Inflammatory macrophage treated with lipopolysaccharide for 4 hours (primary cell): Measurements from ENCODE around the gene COL5A2.

Experiments
- DNase-seq: peaks from one replicate; pipeline ENCODE4 v3.0.0-alpha.2; 2020

COL5A2 gene

DNA sequence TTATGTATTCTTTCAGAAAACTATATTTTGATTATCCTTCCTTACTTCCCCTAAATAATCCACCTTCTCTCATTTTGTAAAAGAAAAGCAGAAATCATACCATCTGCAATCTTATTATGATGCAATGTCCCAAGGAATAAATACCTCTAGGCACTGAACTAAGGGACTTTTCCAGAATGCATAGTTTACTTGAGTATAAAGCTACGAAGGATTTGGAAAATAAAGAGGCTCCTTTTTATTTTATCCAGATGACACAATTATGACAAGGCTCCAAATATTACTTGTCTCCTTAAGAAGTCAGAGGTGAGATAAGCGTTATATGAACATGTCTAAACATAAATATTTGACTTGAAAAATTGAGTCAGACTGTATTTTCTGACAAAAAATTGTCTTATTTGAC is 133.2 kb downstream of the COL5A2 start:
- DNase-seq, result no peak

DNA sequence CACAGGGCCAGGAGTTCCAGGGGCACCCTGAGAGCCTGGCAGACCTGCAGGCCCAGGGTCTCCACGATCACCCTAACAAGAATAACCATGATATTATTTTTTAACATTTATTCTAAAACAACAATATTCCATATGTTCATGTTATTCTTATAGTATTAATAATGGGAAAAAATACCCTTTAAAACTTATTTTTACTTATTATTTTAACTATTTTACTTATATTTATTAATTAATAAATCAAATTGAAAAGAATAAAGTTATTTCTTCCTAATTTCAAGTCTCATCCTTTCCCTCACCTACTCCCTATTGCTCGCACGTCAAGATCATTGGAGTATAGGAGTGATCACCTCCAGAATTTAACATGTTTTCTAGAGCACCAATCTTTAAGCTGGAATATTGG is 133.7 kb downstream of the COL5A2 start:
- no peak for DNase-seq

DNA sequence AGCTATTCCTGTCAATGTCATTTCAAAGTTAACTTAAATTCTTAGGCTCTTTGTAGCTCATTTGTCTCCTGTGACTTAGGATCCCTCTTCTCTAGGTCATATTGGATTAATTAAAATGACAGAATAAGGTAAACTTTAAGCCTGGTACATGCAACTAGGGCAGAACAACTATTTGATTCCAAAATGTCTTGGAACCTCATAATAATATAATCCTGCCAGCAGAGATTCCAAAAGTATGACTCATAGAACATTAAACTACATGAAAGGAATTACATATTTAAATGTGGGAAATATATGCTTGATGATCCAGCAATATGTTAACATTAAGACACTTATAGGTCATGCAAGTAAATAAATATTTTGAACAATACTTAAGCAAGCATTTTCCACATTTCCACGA is 142.0 kb downstream of the COL5A2 start:
- DNase-seq, result no peak

DNA sequence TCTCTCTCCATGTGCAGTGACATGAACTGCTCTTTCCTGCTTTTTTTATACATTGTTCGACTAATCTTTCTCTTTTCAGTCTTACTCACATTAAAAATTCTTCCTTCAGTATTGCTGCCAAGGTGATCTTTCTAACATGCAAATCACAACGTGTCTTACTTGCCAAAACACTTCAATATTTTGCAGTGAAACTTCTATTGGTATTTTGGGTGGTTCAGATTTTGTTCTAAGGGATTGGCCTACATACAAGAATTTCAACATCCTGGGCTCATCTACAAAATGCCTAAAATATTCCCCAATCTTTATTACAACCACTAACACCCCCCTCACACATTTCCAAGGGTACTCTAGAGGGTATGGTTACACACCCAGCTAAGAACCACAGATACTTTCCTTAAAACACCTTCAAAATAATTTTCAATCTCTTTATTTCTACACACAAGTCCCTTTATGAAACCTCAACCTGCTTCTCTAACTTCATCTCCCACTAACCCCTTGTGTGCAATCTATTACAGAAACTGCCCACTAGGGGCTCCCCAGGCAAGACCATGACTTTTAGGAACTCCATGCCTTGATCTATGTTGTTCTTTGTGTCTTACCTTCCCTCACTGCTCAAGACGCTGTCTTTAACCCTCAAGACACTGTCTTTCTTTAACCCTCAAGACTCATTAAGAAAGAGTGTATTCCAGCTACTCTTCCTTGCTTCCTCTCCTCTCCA is 154.5 kb downstream of the COL5A2 start:
- no peak for DNase-seq

DNA sequence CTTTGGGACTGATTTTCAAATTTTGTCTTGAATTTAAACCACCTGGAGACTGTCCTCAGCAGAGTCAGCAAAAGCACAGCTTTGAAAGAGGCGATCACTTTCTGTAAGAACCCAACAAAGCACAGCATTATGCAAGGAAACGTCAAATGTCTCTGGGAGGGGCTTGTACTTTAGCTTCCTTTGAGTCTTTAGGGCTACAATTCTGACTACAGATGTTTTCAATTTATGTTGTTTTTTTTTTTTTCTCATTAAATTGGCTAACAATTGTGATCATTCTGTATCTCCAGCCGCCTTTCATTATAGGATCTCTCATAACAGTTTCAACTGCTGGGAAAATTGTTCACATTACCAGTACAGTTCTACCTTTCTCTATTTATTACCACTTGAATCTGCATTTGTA is 157.1 kb downstream of the COL5A2 start:
- DNase-seq, result no peak

DNA sequence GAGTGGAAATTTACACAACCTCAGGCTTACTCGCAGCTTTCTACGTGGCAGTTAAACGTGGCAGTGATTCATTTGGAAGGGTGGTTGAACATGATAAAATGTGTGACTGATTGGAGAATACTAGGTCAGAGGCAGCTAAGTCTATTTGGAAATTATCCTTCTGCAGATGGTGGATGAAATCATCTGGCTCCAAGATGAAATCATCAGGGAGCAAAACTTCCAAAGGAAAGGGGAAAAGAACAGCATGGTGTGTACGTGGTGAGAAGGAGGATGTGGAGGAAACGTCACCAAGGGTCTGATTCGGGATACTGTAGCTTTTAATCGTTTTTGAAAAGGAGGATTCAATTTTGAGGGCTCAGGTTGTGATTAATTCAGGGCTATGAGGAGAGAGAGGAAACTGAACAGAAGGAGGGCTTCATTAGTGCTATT is 157.5 kb downstream of the COL5A2 start:
- no peak for DNase-seq

DNA sequence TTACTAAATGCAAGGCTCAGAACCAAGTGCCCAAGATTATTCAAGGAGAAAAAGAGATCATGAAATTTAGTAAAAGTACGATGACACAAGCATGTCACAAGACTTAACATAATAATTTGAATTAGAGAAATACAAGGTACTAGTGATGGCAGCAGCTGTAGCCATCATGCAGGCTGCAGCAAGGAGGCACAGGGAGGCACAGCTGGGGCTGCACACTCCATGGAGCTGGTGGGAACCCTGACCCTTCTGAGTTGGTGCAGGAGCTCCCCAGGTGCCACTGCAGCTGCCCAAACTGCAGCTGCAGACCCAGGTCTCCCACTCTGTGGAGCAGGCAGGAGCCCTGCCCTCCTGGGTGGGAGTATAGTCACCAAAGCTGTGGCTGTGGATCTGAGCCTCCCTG is 159.4 kb downstream of the COL5A2 start:
- no peak for DNase-seq

DNA sequence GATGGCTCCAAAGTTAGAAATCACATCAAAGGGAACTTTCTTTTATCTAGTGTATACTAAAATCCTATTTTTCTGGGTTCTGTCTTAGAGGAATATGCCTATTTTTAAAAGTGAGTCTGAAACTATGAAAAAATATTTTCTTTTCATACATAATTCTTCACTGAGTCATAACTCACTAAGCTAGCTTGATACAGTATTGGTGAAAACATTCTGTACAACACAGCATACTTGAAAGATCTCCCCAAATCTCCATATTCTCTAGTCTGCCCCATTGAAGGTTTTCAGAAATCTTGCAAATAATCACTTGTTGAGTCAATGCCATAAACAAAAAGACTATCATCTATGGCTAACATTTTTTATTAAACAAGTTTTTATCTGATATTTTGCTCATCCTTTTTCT is 160.9 kb downstream of the COL5A2 start:
- no peak for DNase-seq

DNA sequence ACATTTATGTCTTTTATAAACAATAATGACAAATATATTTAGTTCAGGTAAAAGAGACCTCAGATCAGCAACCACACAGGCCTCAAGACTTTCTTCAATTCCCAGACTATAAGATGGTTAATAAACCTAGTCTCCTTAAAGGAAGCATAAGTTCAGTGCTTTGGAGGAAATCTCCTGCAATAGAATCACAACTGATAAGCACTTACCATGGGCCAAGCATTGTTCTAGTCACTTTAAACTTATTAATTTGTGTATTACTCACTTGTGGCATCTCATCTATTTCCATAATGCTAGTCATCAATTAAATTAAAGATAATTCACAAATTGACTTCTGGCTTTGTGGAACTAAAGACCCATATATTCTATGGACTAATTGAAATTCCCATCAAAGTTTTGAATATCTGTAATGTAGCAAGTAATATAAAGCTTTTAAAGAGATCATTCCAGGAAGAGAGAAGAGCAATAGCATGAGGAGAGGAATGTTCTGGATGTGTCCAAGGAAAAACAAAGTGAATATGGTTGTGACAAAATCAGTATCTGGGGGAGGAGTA is 163.2 kb downstream of the COL5A2 start:
- no peak for DNase-seq

DNA sequence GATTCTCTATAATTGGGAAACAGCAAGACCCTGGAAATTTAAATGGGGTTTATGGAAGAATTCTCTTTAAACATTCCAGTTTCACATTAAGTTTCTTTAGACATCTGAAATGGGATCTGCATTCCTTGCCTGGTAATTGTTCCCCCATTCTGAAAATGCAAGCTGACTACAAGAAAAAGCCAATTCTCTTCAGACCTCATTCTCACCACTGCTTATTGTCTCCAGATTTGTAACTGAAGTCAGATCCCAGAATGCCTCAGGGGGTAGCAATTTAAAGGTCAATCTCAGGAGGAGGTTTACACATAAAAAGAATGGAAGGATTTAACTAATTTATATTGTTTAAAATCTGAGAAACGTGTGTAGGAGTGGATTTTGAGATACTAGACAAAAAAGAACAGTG is 164.2 kb downstream of the COL5A2 start:
- no peak for DNase-seq

DNA sequence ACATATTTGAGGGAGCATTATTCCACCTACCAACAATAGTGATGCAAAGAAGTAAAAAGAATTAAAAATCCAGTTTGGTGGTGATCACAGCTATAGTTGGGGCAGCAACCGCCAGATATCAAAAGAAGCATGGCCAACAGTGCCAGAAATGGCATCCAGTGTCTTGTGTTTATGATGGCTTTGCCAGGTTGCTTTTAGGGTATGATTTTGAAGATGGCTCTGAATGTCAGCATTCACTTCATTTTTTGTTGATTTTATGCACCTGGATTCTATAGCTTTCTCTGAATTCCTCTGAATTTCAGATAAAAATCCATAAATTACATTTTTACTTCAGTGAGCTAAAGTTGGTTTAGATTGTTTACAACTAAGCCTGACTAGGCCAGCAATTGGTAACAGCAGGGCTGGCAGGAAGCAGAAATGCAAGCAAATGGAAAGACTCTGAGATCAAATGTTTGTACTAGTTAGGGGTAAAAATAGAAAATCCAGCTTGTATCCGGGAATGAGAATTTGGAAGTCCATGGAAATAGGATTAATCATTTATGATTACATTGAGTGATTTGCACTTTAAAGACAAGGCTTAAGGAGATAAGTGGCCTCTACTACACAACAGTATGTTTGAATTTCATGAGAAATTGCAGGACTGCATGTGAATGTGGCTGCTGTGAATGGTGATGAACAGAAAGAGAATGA is 165.0 kb downstream of the COL5A2 start:
- no peak for DNase-seq

DNA sequence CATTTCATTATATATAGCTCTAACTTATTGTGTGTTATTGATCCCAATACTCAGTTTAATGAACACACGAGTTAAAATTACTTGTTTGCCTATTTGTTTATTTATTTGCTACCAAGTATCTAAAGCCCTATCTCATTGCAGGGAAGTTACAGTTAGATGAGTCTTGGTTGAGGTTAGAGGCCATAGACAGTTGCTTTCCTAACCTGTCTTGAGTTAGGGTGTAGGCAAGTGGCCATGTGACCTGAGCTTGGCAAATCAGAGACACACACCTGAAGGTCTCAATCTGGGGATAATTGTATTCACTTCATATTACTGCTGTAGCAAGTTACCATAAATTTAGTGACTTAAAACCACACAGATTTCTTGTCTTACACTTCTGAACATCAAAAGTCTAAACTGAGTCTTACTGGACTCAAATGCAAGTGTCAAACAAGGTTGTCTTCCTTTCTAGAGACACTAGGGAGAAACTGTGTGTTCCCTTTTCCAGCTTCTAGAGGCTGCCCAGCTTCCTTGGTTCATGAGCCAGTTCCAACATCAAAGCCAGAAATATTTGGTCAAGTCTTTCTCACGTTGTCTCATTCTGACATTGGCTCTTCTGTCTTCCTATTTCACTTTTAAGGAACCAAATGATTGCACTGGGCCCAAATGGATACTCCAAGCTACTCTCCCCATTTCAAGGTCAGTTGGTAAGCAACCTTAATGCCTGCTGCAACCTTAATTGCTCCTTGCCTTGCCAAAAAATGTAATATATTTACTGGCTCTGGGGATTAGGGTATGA is 165.7 kb downstream of the COL5A2 start:
- no peak for DNase-seq

DNA sequence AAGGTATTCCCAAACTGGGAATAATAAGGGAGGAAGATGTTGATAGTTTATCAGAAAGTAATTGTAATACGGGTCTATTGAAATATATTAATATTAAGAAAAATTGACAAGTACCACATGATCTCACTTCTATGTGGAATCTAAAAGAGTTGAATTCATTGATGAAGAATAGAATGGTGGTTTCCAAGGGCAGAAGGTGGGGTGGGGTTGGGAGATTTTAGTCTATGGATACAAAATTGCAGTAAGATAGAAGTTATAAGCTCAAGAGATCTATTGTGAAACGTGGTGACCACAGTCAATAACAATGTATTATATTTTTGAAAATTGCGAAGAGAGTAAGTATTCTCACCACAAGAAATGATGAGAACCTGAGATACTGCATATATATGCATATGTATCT is 166.5 kb downstream of the COL5A2 start:
- DNase-seq, result no peak

DNA sequence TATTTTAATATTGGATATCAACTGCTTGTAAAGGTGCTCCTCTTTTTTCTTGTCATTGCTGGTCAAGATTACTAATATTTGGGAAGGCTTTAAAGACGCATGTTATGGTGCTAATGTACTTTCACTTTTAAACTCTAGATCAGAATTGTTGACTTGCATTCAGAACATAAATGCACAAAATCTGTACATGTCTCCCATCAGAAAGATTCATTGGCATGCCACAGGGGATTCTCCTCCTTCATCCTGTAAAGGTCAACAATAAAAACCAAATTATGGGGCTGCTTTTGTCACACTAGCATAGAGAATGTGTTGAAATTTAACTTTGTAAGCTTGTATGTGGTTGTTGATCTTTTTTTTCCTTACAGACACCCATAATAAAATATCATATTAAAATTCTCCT is 167.2 kb downstream of the COL5A2 start:
- no peak for DNase-seq

DNA sequence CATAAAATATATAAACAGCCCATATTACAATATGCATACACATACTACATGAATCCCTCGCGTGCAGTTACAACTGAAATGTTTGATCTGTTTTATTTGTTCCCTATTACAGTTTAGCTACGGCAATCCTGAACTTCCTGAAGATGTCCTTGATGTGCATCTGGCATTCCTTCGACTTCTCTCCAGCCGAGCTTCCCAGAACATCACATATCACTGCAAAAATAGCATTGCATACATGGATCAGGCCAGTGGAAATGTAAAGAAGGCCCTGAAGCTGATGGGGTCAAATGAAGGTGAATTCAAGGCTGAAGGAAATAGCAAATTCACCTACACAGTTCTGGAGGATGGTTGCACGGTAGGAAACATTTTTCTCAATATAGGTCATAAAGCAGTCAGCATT is 169.0 kb downstream of the COL5A2 start:
- no peak for DNase-seq

DNA sequence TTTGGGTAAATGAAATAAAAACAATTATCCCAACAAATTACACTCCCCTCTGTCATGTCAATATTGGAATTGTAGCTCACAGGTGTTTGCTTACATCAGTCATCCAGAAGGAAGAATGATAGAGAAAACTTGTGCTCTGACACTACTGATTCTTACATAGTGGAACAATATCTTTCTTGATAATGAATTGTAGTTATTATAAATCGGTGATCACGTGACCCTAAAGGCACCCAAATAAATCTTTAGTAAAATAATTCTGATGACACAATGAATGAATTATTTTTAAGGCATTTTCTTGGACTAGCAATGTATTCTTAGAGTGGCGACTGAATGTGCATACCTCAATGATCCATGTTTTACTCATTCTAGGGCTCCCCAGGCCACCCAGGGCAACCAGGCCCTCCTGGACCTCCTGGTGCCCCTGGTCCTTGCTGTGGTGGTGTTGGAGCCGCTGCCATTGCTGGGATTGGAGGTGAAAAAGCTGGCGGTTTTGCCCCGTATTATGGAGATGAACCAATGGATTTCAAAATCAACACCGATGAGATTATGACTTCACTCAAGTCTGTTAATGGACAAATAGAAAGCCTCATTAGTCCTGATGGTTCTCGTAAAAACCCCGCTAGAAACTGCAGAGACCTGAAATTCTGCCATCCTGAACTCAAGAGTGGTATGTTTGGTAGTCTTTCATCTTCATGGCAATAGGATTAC is 170.9 kb downstream of the COL5A2 start:
- DNase-seq, result no peak

DNA sequence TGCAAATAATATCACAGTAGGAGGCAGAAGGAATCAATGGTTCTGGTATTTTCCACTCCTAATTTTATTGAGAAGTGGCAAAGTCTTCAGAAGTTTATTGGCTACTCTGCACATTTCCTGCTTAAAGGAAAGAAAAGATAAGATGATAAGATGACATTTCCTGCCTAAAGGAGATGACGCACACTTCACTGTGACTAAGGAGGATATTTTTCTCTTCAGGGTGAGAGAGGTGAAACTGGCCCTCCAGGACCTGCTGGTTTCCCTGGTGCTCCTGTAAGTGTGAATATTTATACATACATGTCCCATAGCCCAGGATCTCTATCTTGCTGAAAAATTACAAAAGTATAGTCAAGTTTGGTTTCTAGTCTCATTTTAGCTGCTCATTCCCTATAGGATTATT is 177.5 kb downstream of the COL5A2 start:
- DNase-seq, result no peak

DNA sequence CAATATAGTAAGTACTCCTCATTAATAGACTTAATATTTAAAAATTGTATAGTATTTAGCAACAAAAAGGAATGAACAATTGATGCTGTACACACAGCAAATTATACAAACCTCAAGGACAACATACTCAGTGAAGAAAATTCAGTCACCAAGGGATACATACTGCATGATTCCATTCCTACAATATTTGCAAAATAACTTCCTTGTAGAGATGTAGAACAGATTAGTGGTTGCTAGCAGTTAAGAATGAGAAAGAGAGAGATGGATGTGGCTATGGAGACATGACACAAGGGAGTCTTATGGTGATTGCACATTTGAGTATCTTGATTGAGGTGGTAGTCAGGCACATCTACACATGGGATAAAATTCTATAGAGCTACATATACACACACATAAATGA is 179.3 kb downstream of the COL5A2 start:
- DNase-seq, result no peak

DNA sequence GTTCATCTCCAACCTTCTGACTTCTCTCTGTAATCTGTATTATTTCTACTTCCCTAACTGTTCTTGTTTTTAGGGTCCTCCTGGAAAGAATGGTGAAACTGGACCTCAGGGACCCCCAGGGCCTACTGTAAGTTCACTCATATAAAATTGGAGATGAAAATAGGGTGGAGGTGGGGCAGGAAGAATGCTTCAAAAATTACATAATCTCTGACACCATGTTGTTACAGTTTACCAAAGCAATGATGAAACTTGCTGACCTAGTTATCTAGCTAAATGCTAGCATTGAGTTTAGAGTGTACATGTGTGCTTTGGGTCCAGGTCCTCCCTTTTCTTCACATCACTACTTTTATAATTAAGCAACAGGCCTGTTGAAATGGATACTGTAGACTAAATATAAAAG is 182.3 kb downstream of the COL5A2 start:
- DNase-seq, result no peak

DNA sequence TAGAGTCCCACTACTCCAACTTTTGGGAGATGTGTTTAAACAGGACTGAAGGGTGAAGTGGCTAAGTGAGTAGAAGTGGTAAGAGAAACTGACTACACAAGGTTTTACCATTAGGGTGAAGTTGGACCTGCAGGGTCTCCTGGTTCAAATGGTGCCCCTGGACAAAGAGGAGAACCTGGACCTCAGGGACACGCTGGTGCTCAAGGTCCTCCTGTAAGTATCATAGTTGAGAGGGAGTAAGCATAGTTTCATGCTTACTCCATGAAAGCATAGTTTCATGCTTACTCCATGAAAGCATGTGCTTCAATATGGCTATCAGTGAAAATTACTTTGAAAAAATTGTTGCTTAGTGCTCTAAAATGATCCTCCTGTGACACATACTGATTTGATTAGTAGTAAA is 186.3 kb downstream of the COL5A2 start:
- no peak for DNase-seq

DNA sequence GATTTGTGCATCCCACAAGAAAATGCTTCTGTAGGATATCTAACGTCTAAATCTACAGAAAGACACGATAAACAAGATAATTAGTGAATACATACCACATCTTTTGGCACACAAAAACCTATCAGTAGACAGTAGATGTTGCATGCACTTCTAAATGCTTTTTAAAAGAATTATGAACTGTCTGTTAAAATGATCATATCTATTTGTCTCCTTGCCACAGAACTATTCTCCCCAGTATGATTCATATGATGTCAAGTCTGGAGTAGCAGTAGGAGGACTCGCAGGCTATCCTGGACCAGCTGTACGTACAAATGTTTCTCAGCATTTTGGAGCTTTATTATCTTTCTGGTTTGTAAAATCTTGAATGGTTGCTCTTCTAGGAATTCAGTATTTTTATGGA is 192.7 kb downstream of the COL5A2 start:
- DNase-seq, result no peak

DNA sequence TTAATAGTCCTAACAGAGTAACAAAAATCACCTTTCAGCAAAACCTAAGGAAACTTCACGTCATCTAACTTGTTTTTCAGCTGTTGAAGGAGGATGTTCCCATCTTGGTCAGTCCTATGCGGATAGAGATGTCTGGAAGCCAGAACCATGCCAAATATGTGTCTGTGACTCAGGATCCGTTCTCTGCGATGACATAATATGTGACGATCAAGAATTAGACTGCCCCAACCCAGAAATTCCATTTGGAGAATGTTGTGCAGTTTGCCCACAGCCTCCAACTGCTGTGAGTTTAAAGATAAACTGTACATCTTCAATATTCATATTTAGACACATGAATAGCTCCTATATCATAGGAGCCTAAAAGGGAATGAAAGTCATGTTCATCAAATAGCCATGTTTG is 194.9 kb downstream of the COL5A2 start:
- no peak for DNase-seq

DNA sequence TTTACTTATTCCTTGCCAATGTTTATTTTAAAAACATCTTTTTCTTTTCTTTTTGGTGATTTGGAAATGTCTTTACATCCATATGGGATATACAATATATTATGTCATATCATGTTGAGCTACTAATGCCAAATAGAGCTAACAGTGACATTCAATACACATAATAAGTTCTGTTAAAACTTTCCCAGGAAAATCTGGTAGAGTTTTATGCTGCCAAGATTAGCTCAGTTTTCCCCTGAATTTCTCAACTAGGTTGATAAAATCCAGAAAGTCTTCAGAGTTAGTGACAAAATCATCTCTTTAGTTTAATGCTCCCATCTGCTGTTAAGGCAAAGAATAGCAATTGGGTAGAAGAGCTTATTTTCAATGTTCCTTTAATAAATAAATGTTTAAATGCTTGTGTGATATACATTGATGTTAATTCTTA is 195.5 kb downstream of the COL5A2 start:
- DNase-seq, result no peak
